Breast epithelium (tissue), 4 donors: ENCODE data around the gene GINS3. TPM values are rescaled to one million over a fixed set of nuclear protein-coding genes. Genes with fewer than 3 reads are reported as not detected.
"Not testable (repeated sequence)": the region's sequence is repeated elsewhere in the genome, so short reads cannot be mapped to it uniquely, and the experiment has no call there.

Experiments
- DNase-seq, 2 donors: peaks; one replicate each; pipeline ENCODE4 v3.0.0-alpha.2; 2019; ENCODE audit warnings: low spot score in 2 of 2
- H3K27ac ChIP-seq, 2 donors: fragments of 200-600 bp; sonication (generic) in 1 of 2; one replicate each; pipeline ENCODE4 v1.5.1; 2016 to 2019; ENCODE audit warnings: mild to moderate bottlenecking in 1 of 2
- H3K27me3 ChIP-seq, 2 donors: fragments of 200-600 bp; sonication (generic) in 1 of 2; one replicate each; pipeline versions ENCODE4 v1.5.1 to v1.6.0; 2017 to 2019; ENCODE audit warnings: control low read depth in 1 of 2, mild to moderate bottlenecking in 1 of 2
- H3K36me3 ChIP-seq: fragments of 200-600 bp; one replicate; pipeline ENCODE4 v1.5.1; 2019
- H3K4me1 ChIP-seq, 2 donors: fragments of 200-600 bp; sonication (generic); one replicate each; pipeline ENCODE4 v1.5.1; 2016 to 2019; ENCODE audit warnings: control low read depth in 1 of 2
- H3K4me3 ChIP-seq, 3 donors: fragments of 200-600 bp; sonication (generic); 1 replicate in 2 of 3; 2 replicates in 1 of 3; pipeline ENCODE4 v1.5.1; 2016 to 2019; ENCODE audit warnings: mild to moderate bottlenecking in 3 of 3, moderate library complexity in 2 of 3
- H3K9me3 ChIP-seq, 2 donors: fragments of 200-600 bp; sonication (generic) in 1 of 2; one replicate each; pipeline ENCODE4 v1.5.1; 2016 to 2019; ENCODE audit warnings: control low read depth in 1 of 2
- POLR2A ChIP-seq: fragments of 450-650 bp; IDR thresholded peaks from one replicate; pipeline ENCODE4 v1.6.1; 2016; ENCODE audit warnings: antibody characterized with exemption, mild to moderate bottlenecking, moderate library complexity
- POLR2AphosphoS5 ChIP-seq, 3 donors: sonication (generic); formaldehyde crosslinking; IDR thresholded peaks; one replicate each; pipeline ENCODE4 v1.6.1; 2017; ENCODE audit warnings: antibody characterized with exemption in 3 of 3
- intact Hi-C: fragments of 100-400 bp; cut with DNase I; formaldehyde crosslinking; loops from one replicate; pipeline ENCODE4 v1.15.1; 2023; ENCODE audit warnings: low total_unique reads
- total RNA-seq, 3 donors: library from RNA; depleted of rRNA; stranded (reverse); fragments of >200 nt; gene quantifications; one replicate each; pipeline ENCODE4 v1.1.0, GENCODE V29; 2016
- TF ChIP-seq, protein P1 (sequence below), 3 donors: fragments of 450-650 bp; IDR thresholded peaks; one replicate each; pipeline ENCODE4 v1.5.1; 2016 to 2017; ENCODE audit warnings: antibody characterized with exemption in 3 of 3, mild to moderate bottlenecking in 3 of 3, moderate library complexity in 3 of 3

GINS3 gene
- total RNA-seq, 3 donors from 2014 or later = 2.9 to 7.5 (median 4.5) TPM

DNA sequence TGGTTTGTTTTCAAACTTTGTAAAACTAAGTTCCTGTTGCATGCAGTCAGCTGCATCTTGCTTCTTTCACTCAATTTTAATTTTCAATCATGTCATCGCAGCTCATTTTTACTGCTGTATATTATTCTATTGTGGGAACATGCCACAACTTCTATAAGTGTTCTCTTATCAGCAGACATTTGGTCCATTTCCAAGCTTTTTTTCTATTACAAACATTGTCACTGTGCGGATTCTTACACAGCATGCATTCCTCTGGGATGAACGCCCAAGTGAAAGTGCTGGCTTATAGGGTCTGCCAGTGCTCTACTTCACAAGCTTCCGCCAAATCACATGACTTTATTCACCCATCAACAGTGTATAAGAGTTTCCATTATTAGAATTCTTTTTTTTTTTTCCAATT, 22.7 kb downstream of the GINS3 start:
- TF ChIP-seq POLR2A = no peak

DNA sequence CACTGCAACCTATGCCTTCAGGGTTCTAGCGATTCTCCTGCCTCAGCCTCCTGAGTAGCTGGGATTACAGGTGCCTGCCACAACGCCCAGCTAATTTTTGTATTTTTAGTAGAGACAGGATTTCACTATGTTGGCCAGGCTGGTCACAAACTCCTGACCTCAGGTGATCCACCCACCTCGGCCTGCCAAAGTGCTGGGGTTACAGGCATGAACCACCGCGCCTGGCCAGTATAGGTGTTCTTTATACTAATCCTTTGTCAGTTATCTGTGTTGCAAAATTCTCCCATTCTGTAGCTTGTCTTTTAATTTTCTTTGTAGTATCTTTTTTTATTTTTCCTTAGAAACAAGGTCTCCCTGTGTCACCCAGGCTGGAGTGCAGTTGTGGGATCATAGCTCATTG, 23.7 kb downstream of the GINS3 start:
- H3K36me3 ChIP-seq, H3K4me3 ChIP-seq, DNase-seq, H3K9me3 ChIP-seq, H3K27me3 ChIP-seq, H3K27ac ChIP-seq, intact Hi-C loops, H3K4me1 ChIP-seq: not testable (repeated sequence)

More for the DNA sequence above, 22.7 kb downstream of the GINS3 start:
- Histone ChIP-seq H3K4me3 (no peak overlapping the region), H3K9me3 (no peaks in the 10 kb centered on the region), H3K4me1 (no peaks in the 10 kb centered on the region), H3K36me3 (no peaks in the 10 kb centered on the region), H3K27ac (no peak overlapping the region), H3K27me3 (no peaks in the 10 kb centered on the region)
- DNase-seq = no peak
- intact Hi-C loops = no loop called here

DNA sequence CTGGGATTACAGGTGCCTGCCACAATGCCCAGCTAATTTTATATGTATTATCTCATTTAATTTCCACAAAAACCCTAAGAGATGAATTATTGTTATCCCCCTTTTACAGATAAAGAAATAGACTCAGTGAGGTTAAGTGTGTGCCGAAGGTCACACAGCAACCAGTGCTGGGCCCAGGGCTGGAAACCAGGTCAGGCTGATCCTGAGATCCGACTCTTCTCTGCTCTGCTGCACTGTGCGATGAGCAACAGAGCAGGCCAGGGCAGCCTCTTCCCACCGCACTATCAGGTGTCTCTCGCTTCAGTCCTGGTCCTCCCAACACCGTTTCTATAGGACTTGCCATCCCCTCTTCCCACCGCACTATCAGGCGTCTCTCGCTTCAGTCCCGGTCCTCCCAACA, 24.8 kb downstream of the GINS3 start:
- Histone ChIP-seq H3K4me3 (no peak overlapping the region), H3K9me3 (no peaks in the 10 kb centered on the region), H3K27ac (no peak overlapping the region), H3K36me3 (no peaks in the 10 kb centered on the region), H3K27me3 (no peaks in the 10 kb centered on the region), H3K4me1 (no peaks in the 10 kb centered on the region)
- TF ChIP-seq, protein P1, sequence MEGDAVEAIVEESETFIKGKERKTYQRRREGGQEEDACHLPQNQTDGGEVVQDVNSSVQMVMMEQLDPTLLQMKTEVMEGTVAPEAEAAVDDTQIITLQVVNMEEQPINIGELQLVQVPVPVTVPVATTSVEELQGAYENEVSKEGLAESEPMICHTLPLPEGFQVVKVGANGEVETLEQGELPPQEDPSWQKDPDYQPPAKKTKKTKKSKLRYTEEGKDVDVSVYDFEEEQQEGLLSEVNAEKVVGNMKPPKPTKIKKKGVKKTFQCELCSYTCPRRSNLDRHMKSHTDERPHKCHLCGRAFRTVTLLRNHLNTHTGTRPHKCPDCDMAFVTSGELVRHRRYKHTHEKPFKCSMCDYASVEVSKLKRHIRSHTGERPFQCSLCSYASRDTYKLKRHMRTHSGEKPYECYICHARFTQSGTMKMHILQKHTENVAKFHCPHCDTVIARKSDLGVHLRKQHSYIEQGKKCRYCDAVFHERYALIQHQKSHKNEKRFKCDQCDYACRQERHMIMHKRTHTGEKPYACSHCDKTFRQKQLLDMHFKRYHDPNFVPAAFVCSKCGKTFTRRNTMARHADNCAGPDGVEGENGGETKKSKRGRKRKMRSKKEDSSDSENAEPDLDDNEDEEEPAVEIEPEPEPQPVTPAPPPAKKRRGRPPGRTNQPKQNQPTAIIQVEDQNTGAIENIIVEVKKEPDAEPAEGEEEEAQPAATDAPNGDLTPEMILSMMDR (IDR thresholded peaks at IDR 0.05) = no peak
- TF ChIP-seq POLR2A (no peak), POLR2AphosphoS5 (IDR thresholded peaks at IDR 0.05) (no peak)
- no peak for DNase-seq
- intact Hi-C loops = no loop called here

DNA sequence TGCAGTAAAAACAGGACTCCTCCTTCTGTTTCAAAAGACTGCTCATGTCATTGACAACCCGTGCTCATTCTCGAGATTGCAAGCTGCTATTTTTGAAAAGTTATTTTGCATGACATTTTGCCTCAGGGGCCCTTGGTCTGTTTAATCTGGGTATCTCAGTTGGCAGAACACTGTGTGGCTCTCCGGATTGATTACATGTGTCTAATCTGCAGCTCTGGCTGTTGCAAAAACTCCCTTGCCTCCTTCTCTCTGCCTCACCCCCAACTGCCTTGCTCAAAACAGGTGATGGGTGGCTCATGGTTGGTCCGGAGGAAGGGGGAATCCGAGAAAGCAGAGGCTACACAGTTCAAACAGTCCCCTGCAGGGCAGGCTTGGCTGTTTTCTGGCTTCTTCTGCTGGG, 25.3 kb downstream of the GINS3 start:
- Histone ChIP-seq H3K9me3 (no peaks in the 10 kb centered on the region), H3K27me3 (no peaks in the 10 kb centered on the region), H3K4me1 (no peaks in the 10 kb centered on the region), H3K27ac (no peak overlapping the region), H3K4me3 (no peak overlapping the region), H3K36me3 (no peaks in the 10 kb centered on the region)
- DNase-seq = no peak
- intact Hi-C loops = no loop called here
- no peak for TF ChIP-seq POLR2A
- TF ChIP-seq, protein P1 (IDR thresholded peaks at IDR 0.05) = no peak
- no peak for TF ChIP-seq POLR2AphosphoS5 (IDR thresholded peaks at IDR 0.05)

DNA sequence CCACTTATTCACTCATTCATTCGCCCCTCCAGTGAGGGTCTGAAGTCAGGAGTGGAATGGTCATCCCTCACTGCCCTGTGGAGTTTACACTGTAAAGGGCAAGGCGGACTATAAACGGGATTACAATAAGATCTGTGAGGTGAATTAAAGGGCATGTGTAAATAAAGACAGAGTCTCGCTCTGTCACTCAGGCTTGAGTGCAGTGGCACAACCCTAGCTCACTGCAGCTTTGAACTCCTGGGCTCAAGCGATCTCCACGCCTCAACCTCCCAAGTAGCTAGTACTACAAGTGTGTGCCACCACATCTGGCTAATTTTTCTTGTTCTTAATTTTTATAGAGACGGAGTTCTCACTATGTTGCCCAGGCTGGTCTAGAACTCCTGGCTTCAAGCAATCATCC, 25.8 kb downstream of the GINS3 start:
- Histone ChIP-seq H3K4me1 (no peaks in the 10 kb centered on the region), H3K9me3 (no peaks in the 10 kb centered on the region), H3K27me3 (no peaks in the 10 kb centered on the region), H3K4me3 (no peak overlapping the region), H3K36me3 (no peaks in the 10 kb centered on the region), H3K27ac (no peak overlapping the region)
- TF ChIP-seq, protein P1 (IDR thresholded peaks at IDR 0.05) = no peak
- TF ChIP-seq POLR2AphosphoS5 (IDR thresholded peaks at IDR 0.05) = no peak
- TF ChIP-seq POLR2A = no peak
- DNase-seq = no peak
- intact Hi-C loops = no loop called here

DNA sequence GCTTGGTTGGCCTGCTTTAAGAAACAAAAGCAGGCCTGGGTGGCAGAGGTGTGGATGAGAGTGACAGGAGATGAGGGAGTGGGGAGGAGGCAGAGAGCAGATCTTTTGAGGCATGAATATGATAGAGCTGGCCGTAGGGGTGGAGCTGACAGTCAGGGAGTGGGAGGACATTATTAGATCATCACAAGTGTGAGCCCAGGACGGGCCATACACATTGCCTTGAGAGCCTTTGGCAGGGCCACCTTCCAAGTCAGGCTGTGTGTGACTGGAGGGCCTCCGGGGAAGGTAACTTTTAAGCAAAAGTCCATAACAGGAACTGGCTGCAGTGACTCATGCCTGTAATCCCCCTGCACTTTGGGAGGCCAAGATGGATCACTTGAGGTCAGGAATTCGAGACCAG, 26.3 kb downstream of the GINS3 start:
- intact Hi-C loops = no loop called here
- Histone ChIP-seq H3K9me3 (no peaks in the 10 kb centered on the region), H3K27ac (no peak overlapping the region), H3K27me3 (no peaks in the 10 kb centered on the region), H3K4me3 (no peak overlapping the region), H3K36me3 (no peaks in the 10 kb centered on the region), H3K4me1 (no peaks in the 10 kb centered on the region)
- no peak for DNase-seq
- TF ChIP-seq POLR2A (no peak), POLR2AphosphoS5 (IDR thresholded peaks at IDR 0.05) (no peak)
- TF ChIP-seq, protein P1 (IDR thresholded peaks at IDR 0.05) = no peak
